ENCODE results near the gene PARP6.

GRCh38 chr15:72281713-72282112 lies 9.4 kb upstream of the PARP6 start:
- TF ChIP-seq YY1 (IDR thresholded peaks at IDR 0.05; ENCODE audit: borderline replicate concordance in 1 of 3, control insufficient read depth in 1 of 3, extremely low read depth in 1 of 3, insufficient read depth in 3 of 3, insufficient read length in 1 of 3, insufficient replicate concordance in 2 of 3, low read depth in 1 of 3, low read length in 2 of 3): no peak
- no peak for TF ChIP-seq CTCF (IDR thresholded peaks at IDR 0.05 in 2 of 3, conservative IDR thresholded peaks at IDR 0.05 in 1 of 3; ENCODE audit: insufficient read depth in 2 of 3, low read depth in 1 of 3, low read length in 3 of 3)
- no peak for TF ChIP-seq ZNF445 (CRISPR knock-in tag; IDR thresholded peaks at IDR 0.05; ENCODE audit: low read depth)
- no peak for TF ChIP-seq E2F8 (IDR thresholded peaks at IDR 0.05; ENCODE audit: low read depth, partially characterized antibody)
- no peak for TF ChIP-seq EP300 (IDR thresholded peaks at IDR 0.05; ENCODE audit: low read length)
